GM23338 (cell line): ENCODE data around the gene USP6NL. TPM values are rescaled to one million over a fixed set of nuclear protein-coding genes. Genes with fewer than 3 reads are reported as not detected.

Experiments
- ATAC-seq: fragments of 200-7000 bp; cut with Tn5 transposase; 3 replicates; pipeline ENCODE4 v1.9.1; 2020
- DNase-seq: peaks from one replicate; pipeline ENCODE4 v3.0.0-alpha.2; 2015; ENCODE audit warnings: low spot score
- H2AFZ ChIP-seq: fragments of 200-600 bp; sonication (generic); 2 replicates; pipeline ENCODE4 v1.8.0; 2016; ENCODE audit warnings: antibody characterized with exemption, mild to moderate bottlenecking, moderate library complexity
- H3F3A ChIP-seq: fragments of 200-600 bp; sonication (generic); replicated peaks from 2 replicates; pipeline ENCODE4 v1.8.0; 2017; ENCODE audit warnings: antibody characterized with exemption, mixed run types, low read depth
- H3K27ac ChIP-seq: fragments of 200-600 bp; sonication (generic); 2 replicates; pipeline ENCODE4 v1.6.1; 2016; ENCODE audit warnings: low read depth
- H3K27me3 ChIP-seq: fragments of 200-600 bp; sonication (generic); 2 replicates; pipeline ENCODE4 v1.8.0; 2016; ENCODE audit warnings: mild to moderate bottlenecking, mixed run types, moderate library complexity; ENCODE audit not compliant: insufficient read depth
- H3K36me3 ChIP-seq: fragments of 200-600 bp; sonication (generic); 2 replicates; pipeline ENCODE4 v1.8.0; 2016; ENCODE audit warnings: mild to moderate bottlenecking; ENCODE audit not compliant: insufficient read depth
- H3K4me1 ChIP-seq: fragments of 200-600 bp; sonication (generic); 2 replicates; pipeline ENCODE4 v1.8.0; 2016; ENCODE audit warnings: mild to moderate bottlenecking, moderate library complexity; ENCODE audit not compliant: insufficient read depth
- H3K4me2 ChIP-seq: fragments of 200-600 bp; sonication (generic); 2 replicates; pipeline ENCODE4 v1.7.1; 2017; ENCODE audit warnings: mixed run types
- H3K4me3 ChIP-seq: fragments of 200-600 bp; sonication (generic); 2 replicates; pipeline ENCODE4 v1.6.1; 2016; ENCODE audit warnings: mixed run types
- H3K79me2 ChIP-seq: fragments of 200-600 bp; sonication (generic); replicated peaks from 2 replicates; pipeline ENCODE4 v1.8.0; 2017; ENCODE audit warnings: mild to moderate bottlenecking; ENCODE audit not compliant: insufficient read depth
- H3K9me2 ChIP-seq: fragments of 200-600 bp; sonication (generic); 2 replicates; pipeline ENCODE4 v1.8.0; 2017; ENCODE audit not compliant: insufficient read depth
- H4K20me1 ChIP-seq: fragments of 200-600 bp; sonication (generic); replicated peaks from 2 replicates; pipeline ENCODE4 v1.8.0; 2017; ENCODE audit warnings: mild to moderate bottlenecking; ENCODE audit not compliant: insufficient read depth
- H3K27ac Mint-ChIP-seq: 2 replicates; pipeline ENCODE4 v1.8.0; 2020; ENCODE audit warnings: inconsistent platforms, mild to moderate bottlenecking, moderate library complexity, mixed read lengths
- H3K27me3 Mint-ChIP-seq: 3 replicates; pipeline ENCODE4 v1.8.0; 2022; ENCODE audit warnings: low read depth, mild to moderate bottlenecking, moderate library complexity, mixed read lengths, inconsistent platforms; ENCODE audit not compliant: insufficient read depth, poor library complexity
- H3K36me3 Mint-ChIP-seq: 3 replicates; pipeline ENCODE4 v1.8.0; 2021; ENCODE audit warnings: low read depth, mild to moderate bottlenecking, inconsistent platforms, moderate library complexity, mixed read lengths
- H3K4me1 Mint-ChIP-seq: 3 replicates; pipeline ENCODE4 v1.8.0; 2020; ENCODE audit warnings: mild to moderate bottlenecking, inconsistent platforms, mixed read lengths
- H3K4me3 Mint-ChIP-seq: 3 replicates; pipeline ENCODE4 v1.8.0; 2021; ENCODE audit warnings: moderate library complexity, mild to moderate bottlenecking, inconsistent platforms, mixed read lengths
- H3K9me3 Mint-ChIP-seq: 3 replicates; pipeline ENCODE4 v1.8.0; 2020; ENCODE audit warnings: moderate library complexity, mild to moderate bottlenecking, inconsistent platforms, mixed read lengths
- CREB1 ChIP-seq: fragments of 250-450 bp; sonication (Bioruptor Pico); IDR thresholded peaks from 2 replicates; pipeline ENCODE4 v1.5.0; 2020; ENCODE audit warnings: low read depth, mild to moderate bottlenecking, moderate library complexity
- POLR2AphosphoS5 ChIP-seq: IDR thresholded peaks from 2 replicates; pipeline ENCODE4 v1.6.1; 2016; ENCODE audit warnings: antibody characterized with exemption, low read depth
- STAT1 ChIP-seq: IDR thresholded peaks from one replicate; pipeline ENCODE4 v1.6.1; 2016; ENCODE audit warnings: antibody characterized with exemption; ENCODE audit not compliant: unreplicated experiment
- polyA plus RNA-seq: library from polyadenylated mRNA; unstranded; fragments of >200 nt; fragmentation: Nextera tagmentation; extraction: Ambion mirVana; gene quantifications from 2 replicates; pipeline ENCODE4 v1.2.1, GENCODE V29; 2016
- total RNA-seq: library from RNA; depleted of rRNA; stranded (reverse); fragments of >200 nt; shearing (Covaris generic); gene quantifications from 2 replicates; pipeline ENCODE4 v1.2.3, GENCODE V29; 2014
- TF ChIP-seq, protein P1 (sequence below): fragments of 250-450 bp; sonication (Bioruptor Pico); IDR thresholded peaks from 2 replicates; pipeline ENCODE4 v1.5.0; 2020; ENCODE audit warnings: mild to moderate bottlenecking, moderate library complexity
- TF ChIP-seq, protein P2 (sequence below): IDR thresholded peaks from 2 replicates; pipeline ENCODE4 v1.6.1; 2016; ENCODE audit warnings: antibody characterized with exemption

The USP6NL gene
- total and polyA plus RNA-seq, 2 experiments from 2014 or later: 8.1 to 29.7 TPM

DNA sequence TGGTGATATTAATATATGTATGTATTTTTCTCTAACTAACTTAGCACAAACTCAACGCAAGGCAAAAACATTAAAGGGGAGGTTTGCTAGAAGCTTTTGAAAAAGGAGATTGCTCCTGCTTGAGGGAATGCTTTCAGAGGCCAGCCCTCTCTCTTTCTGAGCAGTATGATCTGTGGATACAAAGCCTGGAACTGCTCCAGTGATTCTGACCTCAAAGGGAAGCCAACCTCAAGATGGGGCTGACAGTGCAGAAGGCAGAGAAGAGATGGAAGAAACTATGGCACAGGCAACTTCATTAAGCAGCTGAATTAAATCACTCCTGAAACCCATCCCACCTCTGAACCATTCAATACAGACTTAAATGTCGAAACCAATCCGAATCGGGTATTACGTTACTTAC lies 102.4 kb downstream of the USP6NL start (continued):
- TF ChIP-seq, protein P1, sequence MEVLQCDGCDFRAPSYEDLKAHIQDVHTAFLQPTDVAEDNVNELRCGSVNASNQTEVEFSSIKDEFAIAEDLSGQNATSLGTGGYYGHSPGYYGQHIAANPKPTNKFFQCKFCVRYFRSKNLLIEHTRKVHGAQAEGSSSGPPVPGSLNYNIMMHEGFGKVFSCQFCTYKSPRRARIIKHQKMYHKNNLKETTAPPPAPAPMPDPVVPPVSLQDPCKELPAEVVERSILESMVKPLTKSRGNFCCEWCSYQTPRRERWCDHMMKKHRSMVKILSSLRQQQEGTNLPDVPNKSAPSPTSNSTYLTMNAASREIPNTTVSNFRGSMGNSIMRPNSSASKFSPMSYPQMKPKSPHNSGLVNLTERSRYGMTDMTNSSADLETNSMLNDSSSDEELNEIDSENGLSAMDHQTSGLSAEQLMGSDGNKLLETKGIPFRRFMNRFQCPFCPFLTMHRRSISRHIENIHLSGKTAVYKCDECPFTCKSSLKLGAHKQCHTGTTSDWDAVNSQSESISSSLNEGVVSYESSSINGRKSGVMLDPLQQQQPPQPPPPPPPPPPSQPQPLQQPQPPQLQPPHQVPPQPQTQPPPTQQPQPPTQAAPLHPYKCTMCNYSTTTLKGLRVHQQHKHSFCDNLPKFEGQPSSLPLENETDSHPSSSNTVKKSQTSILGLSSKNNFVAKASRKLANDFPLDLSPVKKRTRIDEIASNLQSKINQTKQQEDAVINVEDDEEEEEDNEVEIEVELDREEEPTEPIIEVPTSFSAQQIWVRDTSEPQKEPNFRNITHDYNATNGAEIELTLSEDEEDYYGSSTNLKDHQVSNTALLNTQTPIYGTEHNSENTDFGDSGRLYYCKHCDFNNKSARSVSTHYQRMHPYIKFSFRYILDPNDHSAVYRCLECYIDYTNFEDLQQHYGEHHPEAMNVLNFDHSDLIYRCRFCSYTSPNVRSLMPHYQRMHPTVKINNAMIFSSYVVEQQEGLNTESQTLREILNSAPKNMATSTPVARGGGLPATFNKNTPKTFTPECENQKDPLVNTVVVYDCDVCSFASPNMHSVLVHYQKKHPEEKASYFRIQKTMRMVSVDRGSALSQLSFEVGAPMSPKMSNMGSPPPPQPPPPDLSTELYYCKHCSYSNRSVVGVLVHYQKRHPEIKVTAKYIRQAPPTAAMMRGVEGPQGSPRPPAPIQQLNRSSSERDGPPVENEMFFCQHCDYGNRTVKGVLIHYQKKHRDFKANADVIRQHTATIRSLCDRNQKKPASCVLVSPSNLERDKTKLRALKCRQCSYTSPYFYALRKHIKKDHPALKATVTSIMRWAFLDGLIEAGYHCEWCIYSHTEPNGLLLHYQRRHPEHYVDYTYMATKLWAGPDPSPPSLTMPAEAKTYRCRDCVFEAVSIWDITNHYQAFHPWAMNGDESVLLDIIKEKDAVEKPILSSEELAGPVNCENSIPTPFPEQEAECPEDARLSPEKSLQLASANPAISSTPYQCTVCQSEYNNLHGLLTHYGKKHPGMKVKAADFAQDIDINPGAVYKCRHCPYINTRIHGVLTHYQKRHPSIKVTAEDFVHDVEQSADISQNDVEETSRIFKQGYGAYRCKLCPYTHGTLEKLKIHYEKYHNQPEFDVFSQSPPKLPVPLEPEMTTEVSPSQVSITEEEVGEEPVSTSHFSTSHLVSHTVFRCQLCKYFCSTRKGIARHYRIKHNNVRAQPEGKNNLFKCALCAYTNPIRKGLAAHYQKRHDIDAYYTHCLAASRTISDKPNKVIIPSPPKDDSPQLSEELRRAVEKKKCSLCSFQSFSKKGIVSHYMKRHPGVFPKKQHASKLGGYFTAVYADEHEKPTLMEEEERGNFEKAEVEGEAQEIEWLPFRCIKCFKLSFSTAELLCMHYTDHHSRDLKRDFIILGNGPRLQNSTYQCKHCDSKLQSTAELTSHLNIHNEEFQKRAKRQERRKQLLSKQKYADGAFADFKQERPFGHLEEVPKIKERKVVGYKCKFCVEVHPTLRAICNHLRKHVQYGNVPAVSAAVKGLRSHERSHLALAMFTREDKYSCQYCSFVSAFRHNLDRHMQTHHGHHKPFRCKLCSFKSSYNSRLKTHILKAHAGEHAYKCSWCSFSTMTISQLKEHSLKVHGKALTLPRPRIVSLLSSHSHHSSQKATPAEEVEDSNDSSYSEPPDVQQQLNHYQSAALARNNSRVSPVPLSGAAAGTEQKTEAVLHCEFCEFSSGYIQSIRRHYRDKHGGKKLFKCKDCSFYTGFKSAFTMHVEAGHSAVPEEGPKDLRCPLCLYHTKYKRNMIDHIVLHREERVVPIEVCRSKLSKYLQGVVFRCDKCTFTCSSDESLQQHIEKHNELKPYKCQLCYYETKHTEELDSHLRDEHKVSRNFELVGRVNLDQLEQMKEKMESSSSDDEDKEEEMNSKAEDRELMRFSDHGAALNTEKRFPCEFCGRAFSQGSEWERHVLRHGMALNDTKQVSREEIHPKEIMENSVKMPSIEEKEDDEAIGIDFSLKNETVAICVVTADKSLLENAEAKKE (CRISPR knock-in tag): no peak

DNA sequence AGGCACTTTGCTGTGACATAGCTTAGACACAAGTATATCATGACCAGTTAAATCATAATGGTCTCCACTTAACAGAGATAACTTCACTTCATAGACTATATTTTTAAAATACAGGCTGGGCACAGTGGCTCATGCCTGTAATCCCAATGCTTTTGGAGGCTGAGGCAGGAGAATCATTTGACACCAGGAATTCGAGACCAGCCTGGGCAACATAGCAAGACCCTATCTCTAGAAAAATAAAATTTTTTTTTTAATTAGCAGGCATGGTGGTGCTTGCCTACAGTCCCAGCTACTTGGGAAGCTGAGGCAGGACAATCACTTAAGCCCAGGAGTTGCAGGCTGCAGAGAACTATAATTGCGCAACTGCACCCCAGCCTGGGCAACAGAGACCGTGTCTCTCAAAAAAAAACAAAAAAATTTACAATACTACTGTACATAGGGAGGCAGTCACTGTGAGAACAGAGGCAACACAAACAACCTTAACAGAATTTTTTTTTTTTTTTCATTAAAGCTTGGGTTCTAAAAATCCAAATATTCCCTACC lies 105.1 kb downstream of the USP6NL start:
- Histone ChIP-seq H4K20me1 (peaks cover 5% of the 10 kb centered on the region; the same call in 1 of the 2 replicates), H2AFZ (no peak overlapping the region), H3K4me3 (no peak overlapping the region), H3K4me2 (no peak overlapping the region), H3K36me3 (no peaks in the 10 kb centered on the region), H3K9me2 (no peaks in the 10 kb centered on the region), H3K4me1 (peaks cover 3% of the 10 kb centered on the region; the same call in 1 of the 2 replicates), H3K27ac (no peak overlapping the region), H3K27me3 (no peaks in the 10 kb centered on the region), H3K79me2 (no peaks in the 10 kb centered on the region; the same call in 1 of the 2 replicates), H3F3A (no peaks in the 10 kb centered on the region)
- H3K4me1 Mint-ChIP-seq: peaks cover 18% of the 10 kb centered on the region
- H3K4me3 Mint-ChIP-seq: no peak overlapping the region
- DNase-seq: no peak
- no peaks in the 10 kb centered on the region; the same call in 2 of the 3 replicates for H3K36me3 Mint-ChIP-seq
- ATAC-seq: no peak
- no peaks in the 10 kb centered on the region for H3K9me3 Mint-ChIP-seq
- H3K27me3 Mint-ChIP-seq: peaks cover 2% of the 10 kb centered on the region
- TF ChIP-seq, protein P2, sequence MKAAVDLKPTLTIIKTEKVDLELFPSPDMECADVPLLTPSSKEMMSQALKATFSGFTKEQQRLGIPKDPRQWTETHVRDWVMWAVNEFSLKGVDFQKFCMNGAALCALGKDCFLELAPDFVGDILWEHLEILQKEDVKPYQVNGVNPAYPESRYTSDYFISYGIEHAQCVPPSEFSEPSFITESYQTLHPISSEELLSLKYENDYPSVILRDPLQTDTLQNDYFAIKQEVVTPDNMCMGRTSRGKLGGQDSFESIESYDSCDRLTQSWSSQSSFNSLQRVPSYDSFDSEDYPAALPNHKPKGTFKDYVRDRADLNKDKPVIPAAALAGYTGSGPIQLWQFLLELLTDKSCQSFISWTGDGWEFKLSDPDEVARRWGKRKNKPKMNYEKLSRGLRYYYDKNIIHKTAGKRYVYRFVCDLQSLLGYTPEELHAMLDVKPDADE: no peak
- TF ChIP-seq, protein P1 (CRISPR knock-in tag): no peak
- no peak for TF ChIP-seq POLR2AphosphoS5
- TF ChIP-seq STAT1: no peak
- TF ChIP-seq CREB1 (CRISPR knock-in tag): no peak
- H3K27ac Mint-ChIP-seq: no peak overlapping the region
